Body of pancreas (tissue), 4 donors: Measurements from ENCODE around the gene TMOD1. TPM values are rescaled to one million over a fixed set of nuclear protein-coding genes. Genes with fewer than 3 reads are reported as not detected.

Experiments
- ATAC-seq: fragments of 150-250 bp; one replicate; pipeline ENCODE4 v1.9.1; 2016
- DNase-seq, 4 donors: peaks; one replicate each; pipeline ENCODE4 v3.0.0-alpha.2; 2019
- H3K27ac ChIP-seq, 4 donors: fragments of 200-600 bp; sonication (generic); 1 replicate in 3 of 4; 2 replicates in 1 of 4; pipeline versions ENCODE4 v1.5.1 to v1.6.1; 2016 to 2019; ENCODE audit warnings: mild to moderate bottlenecking in 1 of 4, mixed read lengths in 1 of 4, moderate library complexity in 1 of 4
- H3K27me3 ChIP-seq, 2 donors: fragments of 200-600 bp; sonication (generic); one replicate each; pipeline ENCODE4 v1.6.0; 2016; ENCODE audit warnings: mild to moderate bottlenecking in 1 of 2
- H3K36me3 ChIP-seq, 2 donors: fragments of 200-600 bp; sonication (generic); replicated peaks in 1 of 2; 2 replicates each; pipeline ENCODE4 v1.5.1; 2016; ENCODE audit warnings: low read depth in 2 of 2; ENCODE audit not compliant: insufficient read depth in 1 of 2
- H3K4me1 ChIP-seq: fragments of 200-600 bp; sonication (generic); one replicate; pipeline ENCODE4 v1.6.0; 2016
- H3K4me3 ChIP-seq, 2 donors: fragments of 200-600 bp; sonication (generic); 1 replicate in 1 of 2; 2 replicates in 1 of 2; pipeline ENCODE4 v1.5.1; 2016 to 2019
- H3K9me3 ChIP-seq, 3 donors: fragments of 200-600 bp; sonication (generic); 1 replicate in 2 of 3; 2 replicates in 1 of 3; pipeline ENCODE4 v1.5.1; 2016
- CTCF ChIP-seq, 7 experiments: fragments of 450-650 bp in 4 of 7; fragments of 200-600 bp in 3 of 7; sonication (generic) in 3 of 7; IDR thresholded peaks; one replicate each; pipeline ENCODE4 v1.5.1; 2016 to 2019; ENCODE audit warnings: antibody characterized with exemption in 7 of 7
- POLR2A ChIP-seq, 3 donors: fragments of 450-650 bp; IDR thresholded peaks; one replicate each; pipeline ENCODE4 v1.6.1; 2016; ENCODE audit warnings: antibody characterized with exemption in 3 of 3, mild to moderate bottlenecking in 2 of 3
- WGBS, 2 donors: methylation state at CpG; one replicate each; pipeline ENCODE4 v1.1.5; 2017; 5-methylcytosine and 5-hydroxymethylcytosine counted together
- intact Hi-C: fragments of 100-400 bp; cut with DNase I; formaldehyde crosslinking; loops from one replicate; pipeline ENCODE4 v1.15.1; 2023
- total RNA-seq, 2 donors: library from RNA; depleted of rRNA; stranded (reverse); fragments of >200 nt; gene quantifications; one replicate each; pipeline ENCODE4 v1.1.0, GENCODE V29; 2016

TMOD1 gene
- total RNA-seq, 2 donors from 2014 or later = 9.2 to 16.1 TPM

- Histone ChIP-seq H3K27me3 (no peaks in the 10 kb centered on the region), H3K27ac (no peak overlapping the region), H3K9me3 (no peaks in the 10 kb centered on the region), H3K36me3 (no peaks in the 10 kb centered on the region), H3K4me3 (no peak overlapping the region), H3K4me1 (peaks cover 6% of the 10 kb centered on the region)
- intact Hi-C loops = no loop called here
- ATAC-seq (no peak), DNase-seq (no peak)
- TF ChIP-seq CTCF (IDR thresholded peaks at IDR 0.05) (no peak), POLR2A (IDR thresholded peaks at IDR 0.05) (no peak)
- WGBS, 2 donors = 74 to 82% methylated on average over 13 of the region's 13 CpGs
Measured at GRCh38 chr9:97563458-97564135, 62.1 kb downstream of the TMOD1 start.

GRCh38 chr9:97564291-97565175 lies 63.1 kb downstream of the TMOD1 start:
- H3K27me3 ChIP-seq = no peaks in the 10 kb centered on the region
- H3K27ac ChIP-seq = no peak overlapping the region
- no peak overlapping the region for H3K4me3 ChIP-seq
- H3K36me3 ChIP-seq = peaks cover 0 to 1% of the 10 kb centered on the region in 2 donors
- WGBS, 2 donors = 46 to 51% methylated on average over 14 of the region's 14 CpGs
- DNase-seq = peak in 3 of 4 donors; percentile 26 to 42 (median 36)
- no peaks in the 10 kb centered on the region for H3K9me3 ChIP-seq
- intact Hi-C loops = no loop called here
- ATAC-seq = no peak
- TF ChIP-seq CTCF (IDR thresholded peaks at IDR 0.05) (no peak), POLR2A (IDR thresholded peaks at IDR 0.05) (no peak)
- H3K4me1 ChIP-seq = peaks cover 4% of the 10 kb centered on the region

- WGBS, 2 donors = 69 to 88% methylated on average over 5 of the region's 5 CpGs
- TF ChIP-seq POLR2A (IDR thresholded peaks at IDR 0.05) (no peak), CTCF (IDR thresholded peaks at IDR 0.05) (no peak)
- no peak overlapping the region for H3K27ac ChIP-seq
- H3K36me3 ChIP-seq = peaks cover 0 to 2% of the 10 kb centered on the region in 2 donors
- intact Hi-C loops = no loop called here
- peaks cover 4% of the 10 kb centered on the region for H3K4me1 ChIP-seq
- ATAC-seq (no peak), DNase-seq (no peak)
- no peaks in the 10 kb centered on the region for H3K9me3 ChIP-seq
- no peaks in the 10 kb centered on the region for H3K27me3 ChIP-seq
- no peak overlapping the region for H3K4me3 ChIP-seq
Measured at GRCh38 chr9:97565262-97565661, 63.8 kb downstream of the TMOD1 start.

GRCh38 chr9:97567182-97567893 lies 65.9 kb downstream of the TMOD1 start:
- ATAC-seq (no peak), DNase-seq (no peak)
- H3K27me3 ChIP-seq = no peaks in the 10 kb centered on the region
- no peak overlapping the region for H3K27ac ChIP-seq
- H3K9me3 ChIP-seq = no peaks in the 10 kb centered on the region
- H3K4me3 ChIP-seq = no peak overlapping the region
- intact Hi-C loops = no loop called here
- peaks cover 0 to 4% of the 10 kb centered on the region in 2 donors for H3K36me3 ChIP-seq
- 48 to 70% methylated on average over 7 to 9 of the region's 9 CpGs for WGBS, 2 donors
- peaks cover 4% of the 10 kb centered on the region for H3K4me1 ChIP-seq
- TF ChIP-seq POLR2A (IDR thresholded peaks at IDR 0.05) (no peak), CTCF (IDR thresholded peaks at IDR 0.05) (no peak)
